ENCODE results near the gene SLIT3. TPM values are rescaled to one million over a fixed set of nuclear protein-coding genes. Genes with fewer than 3 reads are reported as not detected.

SLIT3 gene
- total RNA-seq, 1 experiment from 2014 or later: 0.92 TPM

DNA sequence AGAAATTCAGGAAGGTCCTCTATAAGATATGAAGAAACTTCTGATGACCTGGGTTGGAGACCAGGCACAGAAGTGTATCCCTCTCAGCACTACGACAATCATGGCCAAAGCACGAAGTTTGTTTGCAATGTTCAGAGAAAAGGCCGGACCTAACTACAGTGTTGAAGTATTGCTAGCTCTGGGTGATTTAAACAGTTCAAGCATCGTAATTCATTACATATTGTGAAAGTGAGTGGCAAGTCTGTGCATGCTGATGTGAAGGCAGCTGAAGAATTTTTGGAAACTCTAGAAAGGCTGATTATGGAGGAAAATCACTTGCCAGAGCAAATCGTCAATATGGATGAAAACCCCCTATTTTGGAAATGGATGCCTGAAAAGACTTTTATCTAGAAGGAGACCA is 654.6 kb downstream of the SLIT3 start:
- no peak overlapping the region for H4K5ac ChIP-seq (ENCODE audit: insufficient read length, low read depth, low read length)
- H3K4me2 ChIP-seq (ENCODE audit: insufficient read depth, insufficient read length, low read length): no peak overlapping the region
- Mint-ChIP-seq H3K4me3 (no peak overlapping the region), H3K9me3 (peaks cover 9 to 11% of the 10 kb centered on the region in 2 experiments), H3K27ac (no peak overlapping the region), H3K36me3 (ENCODE audit: insufficient read depth in 1 of 3, low read depth in 3 of 3) (peaks cover 3 to 10% (median 3%) of the 10 kb centered on the region in 3 experiments), H3K4me1 (peaks cover 3 to 4% of the 10 kb centered on the region in 2 experiments; a peak in 2 of 4 replicates), H3K27me3 (ENCODE audit: low read depth) (no peaks in the 10 kb centered on the region)
- no peaks in the 10 kb centered on the region for H3K23me2 ChIP-seq (ENCODE audit: insufficient read length, low read depth, low read length, poor library complexity, severe bottlenecking)
- no peak overlapping the region for H3K4ac ChIP-seq (ENCODE audit: low read depth, low read length)
- no peak overlapping the region for H4K91ac ChIP-seq (ENCODE audit: insufficient read length, low read depth, low read length)
- H2BK120ac ChIP-seq (ENCODE audit: low read depth, low read length, poor library complexity, severe bottlenecking): no peak overlapping the region
- H2BK20ac ChIP-seq (ENCODE audit: low read depth, low read length, poor library complexity, severe bottlenecking): no peak overlapping the region
- no CpG with 5 or more reads among the region's 5 CpGs for WGBS (ENCODE audit: extremely low coverage, insufficient read length, low lambda C conversion rate)
- no peak overlapping the region for H2BK12ac ChIP-seq (ENCODE audit: insufficient read length, low read depth, low read length)
- no peaks in the 10 kb centered on the region for H3K9me3 ChIP-seq (ENCODE audit: control insufficient read depth, low read depth, low read length)
- H3K27me3 ChIP-seq (ENCODE audit: insufficient read depth, low read length): no peaks in the 10 kb centered on the region
- TF ChIP-seq, protein P1, sequence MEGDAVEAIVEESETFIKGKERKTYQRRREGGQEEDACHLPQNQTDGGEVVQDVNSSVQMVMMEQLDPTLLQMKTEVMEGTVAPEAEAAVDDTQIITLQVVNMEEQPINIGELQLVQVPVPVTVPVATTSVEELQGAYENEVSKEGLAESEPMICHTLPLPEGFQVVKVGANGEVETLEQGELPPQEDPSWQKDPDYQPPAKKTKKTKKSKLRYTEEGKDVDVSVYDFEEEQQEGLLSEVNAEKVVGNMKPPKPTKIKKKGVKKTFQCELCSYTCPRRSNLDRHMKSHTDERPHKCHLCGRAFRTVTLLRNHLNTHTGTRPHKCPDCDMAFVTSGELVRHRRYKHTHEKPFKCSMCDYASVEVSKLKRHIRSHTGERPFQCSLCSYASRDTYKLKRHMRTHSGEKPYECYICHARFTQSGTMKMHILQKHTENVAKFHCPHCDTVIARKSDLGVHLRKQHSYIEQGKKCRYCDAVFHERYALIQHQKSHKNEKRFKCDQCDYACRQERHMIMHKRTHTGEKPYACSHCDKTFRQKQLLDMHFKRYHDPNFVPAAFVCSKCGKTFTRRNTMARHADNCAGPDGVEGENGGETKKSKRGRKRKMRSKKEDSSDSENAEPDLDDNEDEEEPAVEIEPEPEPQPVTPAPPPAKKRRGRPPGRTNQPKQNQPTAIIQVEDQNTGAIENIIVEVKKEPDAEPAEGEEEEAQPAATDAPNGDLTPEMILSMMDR (conservative IDR thresholded peaks at IDR 0.05): no peak
- no peaks in the 10 kb centered on the region; the same call in 1 of the 2 replicates for H3K79me2 ChIP-seq (ENCODE audit: insufficient read depth, low read length)
- no peaks in the 10 kb centered on the region for H3K79me1 ChIP-seq (ENCODE audit: insufficient read depth, low read depth, low read length, poor library complexity, severe bottlenecking)
- H4K20me1 ChIP-seq (ENCODE audit: control insufficient read depth, insufficient read depth, insufficient read length): no peaks in the 10 kb centered on the region
- no peak overlapping the region for H3K14ac ChIP-seq (ENCODE audit: insufficient read depth, low read length)
- H2BK15ac ChIP-seq (ENCODE audit: low read depth, low read length): no peak overlapping the region
- no peak overlapping the region for H3K56ac ChIP-seq (ENCODE audit: insufficient read length, low read depth, low read length)
- H2AFZ ChIP-seq (ENCODE audit: low read length): no peak overlapping the region
- H2BK5ac ChIP-seq (ENCODE audit: insufficient read length, low read length): no peak overlapping the region
- no peak overlapping the region for H3K23ac ChIP-seq (ENCODE audit: insufficient read length, low read depth, low read length)
- H2AK5ac ChIP-seq (ENCODE audit: insufficient read length, low read length): no peak overlapping the region
- no peak overlapping the region for H4K8ac ChIP-seq (replicated peaks; ENCODE audit: insufficient read length, low read depth, low read length)
- no peaks in the 10 kb centered on the region for H3K4me1 ChIP-seq (ENCODE audit: insufficient read depth, low read length)
- H3K27ac ChIP-seq (ENCODE audit: insufficient read length, low read depth, low read length): no peak overlapping the region
- H3K9ac ChIP-seq (ENCODE audit: extremely low read depth, insufficient read length, low read length): no peak overlapping the region
- no peak for DNase-seq
- no peak overlapping the region for H3T11ph ChIP-seq (ENCODE audit: low read length)
- H3K18ac ChIP-seq (ENCODE audit: insufficient read length, low read depth, low read length): no peak overlapping the region
